ENCODE data around the gene KIN. TPM values are rescaled to one million over a fixed set of nuclear protein-coding genes. Genes with fewer than 3 reads are reported as not detected.
"Not testable (repeated sequence)": the region's sequence is repeated elsewhere in the genome, so short reads cannot be mapped to it uniquely, and the experiment has no call there.

Gene KIN
- total RNA-seq, 1 donor from 2014 or later: 7.5 TPM

DNA sequence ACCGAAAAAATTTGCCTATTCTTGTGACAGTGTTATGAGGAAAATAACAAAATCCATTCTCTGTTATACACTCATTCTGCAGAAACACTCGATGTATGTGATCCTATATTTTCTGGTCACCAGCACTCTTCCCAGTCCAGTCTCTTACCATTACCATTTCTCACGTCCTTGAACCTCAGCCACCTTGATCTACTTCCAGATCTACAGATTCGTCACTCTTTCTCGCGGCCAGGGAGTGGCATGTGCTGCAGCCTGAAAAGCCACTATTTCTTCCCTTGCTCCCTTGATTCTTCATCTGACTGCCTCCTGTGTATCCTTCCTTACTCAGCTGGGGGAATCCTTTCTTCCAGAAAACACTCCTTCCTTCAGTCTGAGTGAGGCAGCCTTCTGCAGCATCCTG, 16.4 kb upstream of the KIN start:
- intact Hi-C loops (cut with DNase I): no loop called here
- DNase-seq (ENCODE audit: missing footprints) (no peak), ATAC-seq (no peak)

DNA sequence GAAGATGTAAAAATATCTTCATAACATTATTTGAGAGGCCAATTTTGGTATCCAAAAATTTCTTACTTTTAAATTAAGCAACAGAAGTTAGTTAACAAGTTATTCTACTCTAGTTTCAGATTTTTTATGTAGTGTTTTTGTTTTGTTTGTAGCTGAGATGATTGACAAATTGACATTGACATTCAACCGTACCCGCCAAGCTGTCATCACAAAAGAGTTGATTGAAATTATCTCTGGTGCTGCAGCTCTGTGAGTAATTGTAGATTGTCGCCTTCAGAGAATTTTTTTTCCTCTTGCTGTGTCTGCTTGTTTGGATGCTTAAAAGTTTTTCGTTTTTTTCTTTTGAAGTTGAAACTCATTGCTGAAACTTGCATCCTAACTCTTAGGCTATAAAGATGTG, 14.8 kb upstream of the KIN start:
- no peak for DNase-seq (ENCODE audit: missing footprints)
- no peak for ATAC-seq
- intact Hi-C loops (cut with DNase I): no loop called here

- ATAC-seq (peak; percentile 54), DNase-seq (ENCODE audit: missing footprints) (no peak)
- intact Hi-C loops (cut with DNase I): no loop called here
These were observed 9.8 kb upstream of the KIN start for GRCh38 chr10:7797582-7797981.

GRCh38 chr10:7795605-7796004, 7.8 kb upstream of the KIN start:
- intact Hi-C loops (cut with DNase I): no loop called here
- DNase-seq (ENCODE audit: missing footprints): no peak
- peak; percentile 89 for ATAC-seq

DNA sequence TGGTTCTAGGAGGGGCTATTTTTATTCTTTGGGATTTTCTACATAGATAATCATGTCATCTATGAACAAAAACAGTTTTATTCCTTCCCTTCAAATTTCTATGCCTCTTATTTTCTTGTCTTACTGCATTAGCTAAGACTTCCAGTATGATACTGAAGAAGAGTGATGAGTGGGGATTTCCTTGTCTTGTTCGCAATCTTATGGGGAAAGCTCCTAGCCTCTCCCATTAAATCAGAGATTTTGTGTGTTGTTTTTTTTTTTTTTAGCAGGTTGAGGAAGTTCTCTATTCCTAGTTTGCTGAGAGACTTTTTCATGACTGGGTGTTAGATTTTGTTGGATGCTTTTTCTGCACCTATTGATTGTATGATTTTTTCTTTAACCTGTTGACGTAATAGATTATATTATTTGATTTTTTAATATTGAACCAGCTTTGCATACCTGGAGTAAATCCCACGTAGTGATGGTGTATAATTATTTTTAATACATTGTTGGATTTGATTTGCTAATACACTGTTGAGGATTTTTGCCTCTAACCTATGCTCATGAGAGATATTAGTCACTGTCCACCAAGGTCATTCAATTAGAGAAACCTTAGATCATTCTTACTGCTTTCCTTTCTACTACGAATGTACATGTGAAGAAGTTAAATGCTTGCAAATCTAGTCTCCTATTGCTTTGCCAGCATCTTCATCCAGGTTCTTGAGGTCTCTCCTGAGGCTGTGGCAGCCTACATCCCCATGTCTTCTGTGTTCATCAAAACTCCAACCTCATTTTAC, 6.6 kb upstream of the KIN start:
- no peak for ATAC-seq
- intact Hi-C loops (cut with DNase I): no loop called here

GRCh38 chr10:7792541-7792940, 4.7 kb upstream of the KIN start:
- DNase-seq (ENCODE audit: missing footprints) (no peak), ATAC-seq (no peak)
- intact Hi-C loops (cut with DNase I): no loop called here

More for the DNA sequence above, 6.6 kb upstream of the KIN start:
- DNase-seq (ENCODE audit: missing footprints): no peak

DNA sequence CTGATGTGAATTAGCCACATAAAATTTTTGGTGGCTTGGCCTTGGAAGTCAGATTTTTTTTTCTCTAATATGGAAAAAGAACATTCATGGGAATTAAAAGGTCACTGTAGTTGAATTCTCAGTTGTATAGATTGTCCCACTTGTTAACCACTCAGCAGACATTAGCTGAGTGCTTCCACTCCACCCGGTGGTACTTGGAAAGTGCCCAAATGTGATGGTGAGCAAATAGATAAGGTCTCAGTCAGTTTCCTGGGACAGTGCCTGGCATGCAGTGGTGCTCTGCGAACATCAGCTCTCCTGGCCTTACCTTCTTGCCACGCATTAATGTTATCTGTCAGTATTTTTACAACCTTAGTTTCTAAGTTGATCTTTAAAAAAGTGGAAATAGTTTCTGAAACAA, 1.6 kb upstream of the KIN start:
- intact Hi-C loops (cut with DNase I): loop anchor here (2.0 kb wide), 1 partner anchor 29 kb away; the partner anchor contains the start of gene TAF3
- peak; percentile 39 for ATAC-seq

GRCh38 chr10:7788639-7789286, 970 bp upstream of the KIN start:
- DNase-seq (ENCODE audit: missing footprints) (no peak), ATAC-seq (peak; percentile 6)
- intact Hi-C loops (cut with DNase I): loop anchor here (2.0 kb wide), 1 partner anchor 30 kb away; the partner anchor contains the start of gene TAF3

More for the DNA sequence above, 1.6 kb upstream of the KIN start:
- no peak for DNase-seq (ENCODE audit: missing footprints)

- intact Hi-C loops (cut with DNase I): no loop called here
- DNase-seq (ENCODE audit: missing footprints) (peak; percentile 69), ATAC-seq (peak; percentile 15)
These were observed 490 bp downstream of the KIN start for GRCh38 chr10:7787150-7787856.

DNA sequence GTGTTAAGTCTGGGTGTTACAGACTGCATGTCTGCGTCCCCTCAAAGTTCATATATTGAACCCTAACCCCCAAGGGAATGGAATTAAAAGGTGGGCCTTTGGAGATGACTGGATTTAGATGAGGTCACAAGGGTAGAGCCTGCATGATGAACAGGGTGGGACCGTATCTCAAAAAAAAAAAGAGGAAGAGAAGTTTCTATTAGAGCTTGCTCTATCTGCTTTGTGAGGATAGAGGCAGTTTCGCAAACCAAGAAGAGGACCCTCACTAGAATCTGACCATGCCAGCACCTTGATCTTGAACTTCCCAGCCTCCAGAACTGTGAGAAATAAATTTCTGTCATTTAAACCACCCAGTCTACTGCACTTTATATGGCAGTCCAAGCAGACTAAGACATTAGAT, 1.4 kb downstream of the KIN start:
- no peak for ATAC-seq
- no peak for DNase-seq (ENCODE audit: missing footprints)
- intact Hi-C loops (cut with DNase I): no loop called here

GRCh38 chr10:7782194-7782593, 5.6 kb downstream of the KIN start:
- ATAC-seq; intact Hi-C loops (cut with DNase I): not testable (repeated sequence)

DNA sequence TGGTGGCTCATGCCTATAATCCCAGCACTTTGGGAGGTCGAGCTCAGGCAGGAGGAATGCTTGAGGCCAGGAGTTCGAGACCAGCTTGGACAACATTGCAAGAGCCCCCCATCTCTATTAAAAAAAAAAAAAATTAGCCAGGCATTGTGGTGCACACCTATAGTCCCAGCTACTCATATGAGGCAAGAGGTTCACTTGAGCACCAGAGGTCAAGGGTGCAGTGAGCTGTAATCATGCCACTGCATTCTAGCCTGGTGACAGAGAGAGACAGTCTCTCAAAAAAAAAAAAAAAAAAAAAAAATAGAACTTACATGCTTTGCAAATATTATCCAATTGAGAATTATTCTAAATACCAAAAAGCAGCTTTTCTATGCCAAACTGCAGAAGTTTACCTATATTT, 11.0 kb downstream of the KIN start:
- ATAC-seq (no peak), DNase-seq (ENCODE audit: missing footprints) (no peak)
- intact Hi-C loops (cut with DNase I): no loop called here

More at GRCh38 chr10:7782194-7782593, 5.6 kb downstream of the KIN start:
- not testable (repeated sequence) for DNase-seq (ENCODE audit: missing footprints)

- intact Hi-C loops (cut with DNase I): no loop called here
- DNase-seq (ENCODE audit: missing footprints): no peak
These were observed 13.7 kb downstream of the KIN start for GRCh38 chr10:7773845-7774801.

GRCh38 chr10:7768417-7768816, 19.4 kb downstream of the KIN start:
- ATAC-seq: no peak
- intact Hi-C loops (cut with DNase I): no loop called here
- no peak for DNase-seq (ENCODE audit: missing footprints)

More at GRCh38 chr10:7773845-7774801, 13.7 kb downstream of the KIN start:
- ATAC-seq: no peak

GRCh38 chr10:7767209-7767608, 20.6 kb downstream of the KIN start:
- DNase-seq (ENCODE audit: missing footprints) (no peak), ATAC-seq (no peak)
- intact Hi-C loops (cut with DNase I): no loop called here

DNA sequence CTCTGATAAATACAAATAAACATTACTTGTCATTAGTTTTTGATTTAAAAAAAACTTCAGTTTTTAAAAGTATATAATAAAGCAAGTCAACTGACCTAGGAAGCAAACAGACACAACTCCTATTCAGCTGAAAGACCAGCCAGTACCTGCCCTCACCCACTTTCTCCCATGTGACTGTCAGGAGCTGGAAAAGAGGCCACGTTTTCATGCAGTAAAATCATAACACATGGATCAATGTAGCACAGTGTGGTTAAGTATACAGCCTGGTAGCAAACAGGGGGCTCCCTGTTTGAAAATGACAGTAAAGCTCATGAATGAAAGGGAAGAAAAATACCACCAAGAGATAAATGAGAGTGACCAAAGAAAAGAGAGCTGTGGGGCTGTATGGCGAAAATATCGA, 21.6 kb downstream of the KIN start:
- intact Hi-C loops (cut with DNase I): no loop called here
- ATAC-seq (no peak), DNase-seq (ENCODE audit: missing footprints) (no peak)

DNA sequence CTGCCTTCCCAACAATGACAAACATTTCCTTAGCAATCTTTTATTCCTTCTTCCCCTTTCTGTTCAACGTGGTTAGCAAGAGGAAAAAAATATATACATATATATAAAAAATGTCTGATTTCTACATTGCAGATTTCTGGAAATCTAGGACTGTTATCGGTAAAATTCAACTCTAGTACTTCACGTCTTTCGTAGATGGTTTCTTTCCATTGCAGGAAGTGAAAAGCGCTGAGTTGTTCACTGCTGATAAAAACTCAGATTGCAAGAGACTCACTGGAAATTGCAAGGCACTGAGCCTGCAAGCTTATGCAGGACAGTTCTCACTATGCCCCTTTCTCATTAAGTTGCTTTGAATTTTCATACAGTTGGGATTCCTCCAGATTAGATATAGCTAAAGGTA, 23.9 kb downstream of the KIN start:
- no peak for DNase-seq (ENCODE audit: missing footprints)
- intact Hi-C loops (cut with DNase I): no loop called here
- no peak for ATAC-seq

DNA sequence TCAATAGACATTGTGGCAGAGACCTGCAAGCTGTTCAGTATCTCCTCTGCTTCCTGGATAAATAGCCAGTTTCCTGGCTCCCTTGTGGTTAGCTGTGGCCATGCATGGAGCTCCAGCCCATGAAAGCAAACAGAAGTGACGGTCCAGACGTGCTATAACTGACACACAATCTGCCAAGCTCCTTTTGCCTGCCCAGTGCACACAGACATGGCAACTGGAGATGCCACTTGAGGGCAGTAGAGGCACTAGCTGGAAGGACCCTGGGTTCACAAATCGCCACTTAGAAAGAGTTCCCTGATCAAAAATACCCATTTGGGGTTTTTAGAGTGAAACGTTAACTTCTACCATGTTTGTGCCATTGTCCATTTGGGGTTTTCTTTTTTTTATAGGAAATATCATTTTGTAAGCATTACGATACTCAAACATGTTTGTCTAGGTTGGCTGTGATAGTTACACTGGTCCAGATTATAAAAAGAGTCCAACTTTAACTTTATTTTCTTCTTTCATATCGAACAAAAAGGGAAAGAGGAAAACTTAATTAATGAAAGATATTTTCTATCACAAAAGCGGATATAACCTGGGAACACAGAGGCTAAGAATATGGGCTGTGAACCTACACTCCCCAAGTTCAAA, 31.3 kb downstream of the KIN start:
- DNase-seq (ENCODE audit: missing footprints): no peak
- peak; percentile 34 for ATAC-seq
- intact Hi-C loops (cut with DNase I): no loop called here
